Cerebellar cortex (tissue), 1 donor: Measurements from ENCODE around the gene ELMO3.
A peak's percentile ranks its signal among the peaks of the same experiment; 100 is the strongest.

Experiments used
- DNase-seq: peaks from one replicate; pipeline ENCODE4 v3.0.0-alpha.2; 2015; ENCODE audit warnings: low spot score

ELMO3 gene

DNA sequence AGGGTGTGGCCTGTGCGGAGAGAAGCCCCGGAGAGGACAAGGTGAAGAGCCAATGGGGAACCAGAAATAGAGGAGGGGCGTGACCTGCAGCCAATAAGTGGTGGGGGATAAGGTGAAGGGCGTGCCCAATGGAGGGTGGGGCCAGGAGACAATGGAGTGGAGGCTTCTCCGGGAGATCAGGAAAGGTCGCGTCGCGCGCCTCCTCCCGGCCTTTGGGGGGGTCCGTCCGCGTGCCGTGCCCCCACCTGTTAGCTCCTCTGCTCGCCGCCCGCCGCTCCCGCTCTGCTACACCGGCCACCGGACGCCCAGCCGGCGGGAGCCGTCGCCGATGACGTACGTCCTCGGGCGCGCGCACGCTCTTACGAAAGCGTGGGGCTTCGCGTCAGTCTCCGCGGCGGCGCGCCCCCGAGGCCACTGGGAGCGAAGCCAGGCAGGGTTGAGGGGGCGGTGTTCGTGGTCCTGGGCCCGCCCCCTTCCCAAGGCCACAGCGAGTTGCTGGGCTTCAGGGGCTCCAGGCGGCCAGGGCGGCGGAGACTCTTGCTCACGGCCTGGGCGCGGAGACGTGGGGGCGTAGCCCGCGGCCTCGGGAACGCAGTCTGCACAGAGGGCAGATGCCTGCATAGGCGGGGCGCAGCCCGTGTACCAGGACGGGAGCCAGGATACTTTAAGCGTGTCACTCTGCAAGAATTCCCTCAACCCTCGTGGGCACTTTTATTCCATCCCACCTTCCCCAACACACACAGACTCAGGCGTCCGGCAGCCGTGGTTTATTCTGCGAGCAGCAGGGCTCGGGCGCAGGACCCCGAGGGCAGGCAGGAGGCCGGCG, 15.1 kb upstream of the ELMO3 start, which contains the start of gene MATCAP1:
MATCAP1 (minus strand) TSS at position 337 of the 826 bp plus-strand sequence. CDS start 3,353 bp downstream, outside the sequence.
- peak; percentile 99 for DNase-seq

- DNase-seq: no peak
These were observed 14.4 kb upstream of the ELMO3 start for GRCh38 chr16:67184453-67184994.

DNA sequence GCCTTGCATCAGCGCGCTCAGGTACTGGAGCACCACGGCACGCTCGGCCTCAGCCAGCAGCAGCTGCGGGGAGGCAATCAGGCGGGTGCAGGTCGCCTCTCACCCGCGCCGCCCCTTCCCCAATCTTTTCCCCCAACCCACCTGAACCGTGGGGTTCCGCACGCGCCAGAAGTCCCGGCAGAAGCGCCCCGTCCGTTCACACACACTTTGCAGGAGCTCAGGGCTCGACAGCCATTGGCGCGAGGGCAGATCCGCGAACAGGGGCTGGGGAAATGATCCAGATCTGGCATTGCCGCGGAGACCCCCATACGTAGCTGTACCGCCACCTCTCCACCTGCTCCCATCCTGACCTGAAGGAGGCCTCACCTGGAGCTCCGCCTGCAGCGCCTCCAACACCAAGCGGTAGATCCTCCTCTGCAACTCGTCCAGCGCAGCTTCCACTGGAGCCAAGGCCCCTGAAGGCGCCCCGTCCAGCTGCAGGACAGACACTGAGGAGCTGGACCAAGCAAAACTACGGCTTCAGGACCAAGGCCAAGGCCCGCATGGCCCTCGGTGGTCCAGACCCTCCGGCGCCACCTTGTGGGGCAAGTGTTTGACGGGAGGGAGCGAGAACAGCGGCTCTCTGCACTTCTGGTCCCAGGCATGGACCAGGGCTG, 13.8 kb upstream of the ELMO3 start:
- peak; percentile 88 for DNase-seq

DNA sequence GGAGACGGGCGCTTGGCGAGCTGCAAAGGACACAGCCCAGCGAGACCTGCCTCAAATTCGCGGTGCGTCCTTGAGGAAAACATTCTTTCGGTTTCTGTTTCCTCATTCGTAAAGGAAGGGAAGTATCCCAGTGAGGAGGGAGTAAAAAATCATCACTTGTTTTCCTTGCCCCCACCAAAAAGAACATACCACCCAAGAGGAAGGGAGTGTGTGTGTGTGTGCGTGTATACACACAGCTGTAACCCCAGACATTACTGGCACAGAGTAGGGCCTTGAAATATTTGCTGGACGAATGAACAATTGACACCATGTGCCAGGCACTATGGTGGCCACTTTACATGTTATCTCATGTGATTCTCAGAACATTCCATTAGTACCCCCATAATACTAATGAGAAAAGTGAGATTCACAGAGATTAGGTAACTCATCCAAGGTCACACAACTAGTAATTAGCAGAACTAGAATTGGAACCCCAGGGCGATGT, 13.2 kb upstream of the ELMO3 start:
- DNase-seq: no peak

GRCh38 chr16:67186550-67186950, 12.4 kb upstream of the ELMO3 start:
- no peak for DNase-seq

DNA sequence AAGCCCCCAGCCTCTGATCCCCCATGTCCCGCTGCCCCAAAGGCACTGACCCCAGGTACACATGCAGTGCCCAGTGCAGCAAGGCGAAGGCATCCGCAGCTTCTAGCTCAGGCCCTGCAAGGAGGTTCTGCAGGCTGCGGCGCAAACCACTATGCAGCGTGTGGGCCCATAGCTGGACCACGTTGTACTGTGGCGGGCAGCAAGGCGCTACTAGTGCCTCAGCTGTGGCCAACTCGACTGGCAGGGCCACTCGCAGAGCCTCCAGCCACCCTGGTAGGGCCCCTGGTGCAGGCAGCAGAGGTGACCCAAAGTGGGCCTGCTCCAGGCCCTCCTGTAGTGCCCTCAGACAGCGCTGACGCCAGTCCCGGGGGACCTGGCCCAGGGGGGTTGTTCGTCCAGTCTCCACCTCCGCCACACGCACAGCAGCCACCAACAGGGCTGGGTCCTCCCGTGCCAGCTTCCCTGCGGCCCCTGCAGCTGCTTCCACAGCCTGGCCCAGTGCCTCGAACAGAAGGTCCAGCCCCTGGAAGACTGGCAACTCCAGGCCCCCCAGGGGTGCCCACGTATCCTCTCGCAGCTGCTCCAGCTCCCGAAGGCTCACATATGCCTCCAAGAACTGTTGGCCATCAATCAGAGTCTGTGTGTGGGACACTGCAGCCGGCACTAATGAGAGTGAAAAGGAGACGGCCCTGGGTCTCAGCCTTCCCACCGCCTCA, 11.6 kb upstream of the ELMO3 start:
- no peak for DNase-seq

DNA sequence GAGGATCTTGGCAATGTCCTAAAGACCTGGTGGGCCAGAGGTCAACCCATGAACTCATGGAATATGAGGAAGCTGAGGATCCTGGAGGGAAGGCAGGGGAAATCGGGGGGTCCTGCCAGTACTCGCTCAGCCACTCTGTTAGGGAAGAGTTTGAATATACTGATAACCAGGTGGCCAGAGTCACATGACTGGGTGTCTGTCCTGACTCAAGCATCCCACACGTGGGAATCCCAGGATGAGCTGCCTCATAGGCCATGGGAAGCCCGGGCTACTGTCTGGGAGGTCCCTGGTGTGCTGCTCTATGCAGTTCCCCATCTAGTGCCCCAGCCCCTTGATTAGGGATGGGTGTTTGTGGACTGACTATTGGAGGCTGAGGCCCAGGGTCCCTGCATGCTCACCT, 10.6 kb upstream of the ELMO3 start:
- DNase-seq: no peak

DNA sequence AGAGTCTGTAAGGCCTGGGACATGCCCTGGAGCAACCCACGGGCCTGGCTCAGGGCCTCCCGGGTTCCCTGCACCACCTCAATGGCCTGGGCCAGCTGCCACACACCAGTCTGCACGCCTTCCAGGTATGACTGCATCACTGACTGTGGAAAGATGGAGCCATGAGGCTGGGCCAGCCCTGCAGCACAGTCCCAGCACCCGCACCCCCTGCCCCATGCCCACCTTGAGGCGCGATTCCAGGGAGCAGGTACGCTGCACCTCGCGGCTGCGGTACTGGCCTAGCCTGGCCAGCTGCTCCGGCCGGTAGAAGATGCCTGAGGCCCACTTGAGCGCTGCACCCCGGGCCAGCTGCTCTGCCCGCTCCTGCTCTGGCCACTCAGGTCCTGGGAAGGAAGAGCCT, 10.1 kb upstream of the ELMO3 start:
- no peak for DNase-seq

DNA sequence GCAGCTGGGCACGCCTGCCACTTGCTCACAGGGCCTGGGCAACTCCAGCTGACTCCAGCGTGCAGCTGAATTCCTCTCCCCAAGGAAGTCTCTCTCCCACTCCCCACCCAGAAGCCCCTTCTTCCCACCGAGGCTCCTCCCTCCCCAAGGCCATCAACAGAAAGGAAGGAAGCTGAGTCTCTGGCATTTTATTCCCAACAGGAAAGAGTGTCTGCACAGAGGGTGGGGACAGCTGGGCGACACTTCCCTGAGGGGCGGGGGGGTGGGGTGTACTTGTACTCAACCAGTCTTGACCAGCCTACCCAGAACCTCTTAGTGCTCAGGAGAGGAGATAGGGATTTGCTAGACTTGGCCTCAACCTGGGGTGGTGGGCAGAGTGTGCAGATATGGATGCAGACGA, 8.9 kb upstream of the ELMO3 start, which contains the start of gene EXOC3L1:
EXOC3L1 (minus strand) TSS at position 96 of the 400 bp plus-strand sequence. CDS start 460 bp downstream, outside the sequence.
- no peak for DNase-seq

- no peak for DNase-seq
These were observed 8.2 kb upstream of the ELMO3 start for GRCh38 chr16:67190448-67191399.

GRCh38 chr16:67191411-67191994, 7.4 kb upstream of the ELMO3 start:
- no peak for DNase-seq

GRCh38 chr16:67191995-67192681, 6.8 kb upstream of the ELMO3 start, which contains the start of gene E2F4:
Gene E2F4, plus strand, starts transcription at chr16:67192155. Its CDS starts 73 bp downstream, at chr16:67192228.
- DNase-seq: peak; percentile 94

GRCh38 chr16:67192781-67193361, 6.1 kb upstream of the ELMO3 start:
- no peak for DNase-seq

DNA sequence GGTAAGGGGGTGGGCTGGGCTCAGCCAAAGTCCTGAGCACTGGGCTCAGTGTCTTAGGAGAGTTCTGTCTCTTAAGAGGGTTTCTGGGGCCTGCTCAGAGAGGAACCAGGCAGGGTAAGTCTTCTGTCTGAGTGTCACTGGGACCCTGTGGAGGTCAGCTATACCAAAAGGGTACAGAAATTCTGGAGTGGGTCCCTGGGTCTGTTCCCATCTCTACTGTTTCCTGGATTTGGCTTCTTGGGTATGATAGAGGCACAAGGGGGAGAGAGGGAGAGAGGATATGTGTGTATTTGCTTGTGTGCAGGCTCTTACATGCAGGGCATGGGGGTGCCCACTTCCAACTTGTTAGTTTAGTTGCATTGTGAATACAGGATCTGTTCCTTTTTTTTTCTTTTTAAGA, 5.4 kb upstream of the ELMO3 start:
- no peak for DNase-seq

DNA sequence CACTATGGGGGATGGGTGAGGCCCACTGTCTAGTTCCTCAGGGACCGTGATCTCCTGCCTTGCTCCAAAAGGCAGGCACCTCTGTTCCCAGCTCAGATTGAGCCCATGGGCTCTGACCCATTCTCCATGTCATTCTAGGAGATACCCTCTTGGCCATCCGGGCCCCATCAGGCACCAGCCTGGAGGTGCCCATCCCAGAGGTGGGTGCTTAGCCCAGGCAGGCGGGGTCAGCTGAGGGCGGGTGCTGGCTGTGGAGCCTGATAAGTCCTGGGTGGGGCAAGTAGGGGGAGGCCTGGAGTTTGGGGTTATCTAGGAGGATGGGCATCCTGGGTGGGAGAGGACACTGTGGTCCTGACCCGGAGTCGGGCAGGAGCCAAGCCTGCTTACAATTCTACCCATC, 4.7 kb upstream of the ELMO3 start:
- DNase-seq: no peak

DNA sequence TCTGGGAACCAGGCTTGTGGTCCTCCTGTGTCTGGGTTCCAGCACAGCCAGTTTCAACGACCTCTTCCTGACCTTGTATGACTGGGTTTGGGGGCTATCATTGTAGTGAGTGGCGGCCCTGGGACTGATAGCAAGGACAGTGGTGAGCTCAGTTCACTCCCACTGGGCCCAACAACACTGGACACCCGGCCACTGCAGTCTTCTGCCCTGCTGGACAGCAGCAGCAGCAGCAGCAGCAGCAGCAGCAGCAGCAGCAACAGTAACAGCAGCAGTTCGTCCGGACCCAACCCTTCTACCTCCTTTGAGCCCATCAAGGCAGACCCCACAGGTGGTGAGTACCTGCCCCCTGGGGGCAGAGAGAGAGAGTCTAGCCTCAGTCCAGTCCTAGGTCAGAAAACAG, 3.3 kb upstream of the ELMO3 start:
- DNase-seq: no peak

DNA sequence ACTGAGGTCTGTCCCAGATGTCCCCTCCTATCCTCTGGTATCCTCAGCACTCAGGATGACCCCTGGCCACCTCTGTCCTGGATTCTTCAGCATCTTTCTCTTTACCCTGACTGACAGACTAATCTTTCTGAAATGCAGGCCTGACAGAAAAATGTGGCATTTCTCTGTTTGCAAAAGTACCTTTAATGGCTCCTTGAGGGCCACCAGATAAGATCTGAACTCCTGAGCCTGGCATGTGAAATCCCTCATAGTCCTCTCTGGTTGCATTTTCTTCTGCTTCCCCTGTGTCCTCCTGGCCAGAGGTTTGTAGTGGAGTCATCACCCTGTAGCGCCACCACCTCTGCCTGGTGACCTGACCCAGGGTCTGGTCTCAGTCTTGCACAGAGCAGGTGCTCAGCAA, 2.0 kb upstream of the ELMO3 start:
- DNase-seq: no peak

DNA sequence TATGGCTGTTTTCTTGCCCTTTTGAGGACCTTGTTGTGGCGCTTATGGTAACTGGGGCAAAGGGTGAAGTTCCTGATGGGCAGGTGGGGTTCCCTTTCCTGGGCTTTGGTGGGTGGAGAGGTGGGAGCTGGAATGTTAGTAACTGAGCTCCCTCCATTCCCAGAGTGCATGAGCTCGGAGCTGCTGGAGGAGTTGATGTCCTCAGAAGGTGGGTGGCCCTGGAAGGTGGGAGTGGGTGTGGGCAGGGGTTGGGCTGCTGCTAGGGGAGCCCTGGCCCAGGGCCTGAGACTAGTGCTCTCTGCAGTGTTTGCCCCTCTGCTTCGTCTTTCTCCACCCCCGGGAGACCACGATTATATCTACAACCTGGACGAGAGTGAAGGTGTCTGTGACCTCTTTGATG, 1.2 kb upstream of the ELMO3 start:
- DNase-seq: no peak

DNA sequence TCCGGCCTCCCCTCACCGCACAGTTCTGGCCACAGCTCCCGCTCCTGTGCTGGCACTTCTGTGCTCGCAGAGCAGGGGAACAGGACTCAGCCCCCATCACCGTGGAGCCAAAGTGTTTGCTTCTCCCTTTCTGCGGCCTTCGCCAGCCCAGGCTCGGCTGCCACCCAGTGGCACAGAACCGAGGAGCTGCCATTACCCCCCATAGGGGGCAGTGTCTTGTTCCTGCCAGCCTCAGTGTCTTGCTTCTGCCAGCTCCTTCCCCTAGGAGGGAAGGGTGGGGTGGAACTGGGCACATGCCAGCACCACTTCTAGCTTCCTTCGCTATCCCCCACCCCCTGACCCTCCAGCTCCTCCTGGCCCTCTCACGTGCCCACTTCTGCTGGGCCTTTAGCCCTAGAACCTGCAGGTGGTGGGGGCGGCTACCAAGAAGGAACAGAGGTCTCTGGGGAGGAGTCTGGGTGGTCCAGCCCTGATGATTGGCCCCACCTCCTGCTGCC, 645 bp upstream of the ELMO3 start:
- DNase-seq: peak; percentile 60
